ENCODE data around the gene EFNB2. TPM values are rescaled to one million over a fixed set of nuclear protein-coding genes. Genes with fewer than 3 reads are reported as not detected.

The EFNB2 gene
- total RNA-seq, 1 donor from 2014 or later: 47.0 TPM

- Histone ChIP-seq H3K27me3 (ENCODE audit: low read depth) (peaks cover 6% of the 10 kb centered on the region), H3K36me3 (no peaks in the 10 kb centered on the region), H3K9me3 (no peaks in the 10 kb centered on the region), H3K27ac (peak overlapping the region; percentile 80), H3K4me3 (peak overlapping the region; percentile 88), H3K4me1 (peaks cover 53% of the 10 kb centered on the region)
- no peak for TF ChIP-seq CTCF (IDR thresholded peaks at IDR 0.05)
- intact Hi-C loops (cut with DNase I): loop anchor here (10.0 kb wide), 1 partner anchor 448 kb away; no protein-coding TSS in a partner anchor
- DNase-seq (no peak), ATAC-seq (no peak)
Observed at GRCh38 chr13:106532111-106532929, 3.1 kb downstream of the EFNB2 start.

- H3K36me3 ChIP-seq: no peaks in the 10 kb centered on the region
- H3K27ac ChIP-seq: peak overlapping the region; percentile 80
- TF ChIP-seq CTCF (IDR thresholded peaks at IDR 0.05): no peak
- DNase-seq (no peak), ATAC-seq (no peak)
- H3K27me3 ChIP-seq (ENCODE audit: low read depth): peaks cover 6% of the 10 kb centered on the region
- H3K4me1 ChIP-seq: peaks cover 50% of the 10 kb centered on the region
- H3K4me3 ChIP-seq: peak overlapping the region; percentile 88
- intact Hi-C loops (cut with DNase I): loop anchor here (10.0 kb wide), 1 partner anchor 446 kb away; no protein-coding TSS in a partner anchor
- H3K9me3 ChIP-seq: no peaks in the 10 kb centered on the region
Observed at GRCh38 chr13:106530980-106531481, 4.4 kb downstream of the EFNB2 start.

GRCh38 chr13:106530171-106530851 is 5.2 kb downstream of the EFNB2 start:
- peaks cover 55% of the 10 kb centered on the region for H3K4me1 ChIP-seq
- ATAC-seq: no peak
- peak overlapping the region; percentile 80 for H3K27ac ChIP-seq
- H3K27me3 ChIP-seq (ENCODE audit: low read depth): peaks cover 6% of the 10 kb centered on the region
- intact Hi-C loops (cut with DNase I): loop anchor here (10.0 kb wide), 1 partner anchor 446 kb away; no protein-coding TSS in a partner anchor
- peak overlapping the region; percentile 88 for H3K4me3 ChIP-seq
- TF ChIP-seq CTCF (IDR thresholded peaks at IDR 0.05): no peak
- H3K36me3 ChIP-seq: no peaks in the 10 kb centered on the region
- H3K9me3 ChIP-seq: no peaks in the 10 kb centered on the region
- no peak for DNase-seq

- intact Hi-C loops (cut with DNase I): loop anchor here (10.0 kb wide), 1 partner anchor 445 kb away; no protein-coding TSS in a partner anchor
- no peak for ATAC-seq
- H3K4me1 ChIP-seq: peaks cover 59% of the 10 kb centered on the region
Observed at GRCh38 chr13:106529415-106530170, 5.9 kb downstream of the EFNB2 start.

More at GRCh38 chr13:106529415-106530170, 5.9 kb downstream of the EFNB2 start:
- H3K27me3 ChIP-seq (ENCODE audit: low read depth): peaks cover 4% of the 10 kb centered on the region
- peak overlapping the region; percentile 88 for H3K4me3 ChIP-seq
- H3K36me3 ChIP-seq: no peaks in the 10 kb centered on the region
- H3K27ac ChIP-seq: peak overlapping the region; percentile 80
- no peaks in the 10 kb centered on the region for H3K9me3 ChIP-seq
- no peak for DNase-seq
- TF ChIP-seq CTCF (IDR thresholded peaks at IDR 0.05): no peak
